ENCODE data around the gene IDI1.

The IDI1 gene

GRCh38 chr10:994836-995558 is 53.9 kb downstream of the IDI1 start:
- DNase-seq (ENCODE audit: low spot score) = no peak

GRCh38 chr10:992871-993270 is 56.0 kb downstream of the IDI1 start:
- no peak for DNase-seq (ENCODE audit: low spot score)

- no peak for DNase-seq (ENCODE audit: low spot score)
Observed at GRCh38 chr10:992467-992866, 56.5 kb downstream of the IDI1 start.

GRCh38 chr10:990808-991207 is 58.1 kb downstream of the IDI1 start:
- DNase-seq (ENCODE audit: low spot score) = no peak
